Measurements from ENCODE around the gene SLC9A9. TPM values are rescaled to one million over a fixed set of nuclear protein-coding genes. Genes with fewer than 3 reads are reported as not detected.

The SLC9A9 gene
- total and polyA plus RNA-seq, 2 donors (not counting 1 experiment from before 2014, with no cell fraction given), result 14.3 to 74.0 TPM

GRCh38 chr3:143414571-143415253 is 433.6 kb downstream of the SLC9A9 start:
- H3K27ac ChIP-seq (ENCODE audit: insufficient read depth, low read length), result no peak overlapping the region
- H3K4me2 ChIP-seq (ENCODE audit: extremely low read depth, insufficient read depth, low read length), result no peak overlapping the region
- H3K79me2 ChIP-seq (ENCODE audit: control insufficient read depth, insufficient read depth, low read length), result no peaks in the 10 kb centered on the region
- no peaks in the 10 kb centered on the region for H3K4me1 ChIP-seq (ENCODE audit: control insufficient read depth, extremely low read depth, insufficient read depth, low read length)
- DNase-seq (ENCODE audit: low read depth in 2 of 2), result no peak
- H4K20me1 ChIP-seq (ENCODE audit: control insufficient read depth, extremely low read depth, insufficient read depth, low read length), result no peaks in the 10 kb centered on the region
- no peak for TF ChIP-seq EZH2 (IDR thresholded peaks at IDR 0.05; ENCODE audit: low read length, missing control alignments)
- no peak for TF ChIP-seq CTCF (conservative IDR thresholded peaks at IDR 0.05 in 1 of 2, IDR thresholded peaks at IDR 0.05 in 1 of 2; ENCODE audit: low read depth in 1 of 2, low read length in 2 of 2)
- no peak overlapping the region for H3K9ac ChIP-seq (ENCODE audit: insufficient read depth, low read length)
- no peak overlapping the region for H3K4me3 ChIP-seq (replicated peaks in 1 of 4; ENCODE audit: control extremely low read depth in 1 of 4, insufficient read depth in 1 of 4, low read depth in 3 of 4, low read length in 4 of 4)
- no peaks in the 10 kb centered on the region for H3K27me3 ChIP-seq (ENCODE audit: control insufficient read depth, insufficient read depth, low read length)
- no peaks in the 10 kb centered on the region for H3K36me3 ChIP-seq (ENCODE audit: control insufficient read depth, insufficient read depth, low read length)
- H2AFZ ChIP-seq (ENCODE audit: low read length), result no peak overlapping the region
- no peaks in the 10 kb centered on the region for H3K9me3 ChIP-seq (ENCODE audit: control insufficient read depth, insufficient read depth, low read depth, low read length)

- TF ChIP-seq CTCF (conservative IDR thresholded peaks at IDR 0.05 in 1 of 2, IDR thresholded peaks at IDR 0.05 in 1 of 2; ENCODE audit: low read depth in 1 of 2, low read length in 2 of 2), result no peak
- no peak for TF ChIP-seq EZH2 (IDR thresholded peaks at IDR 0.05; ENCODE audit: low read length, missing control alignments)
- Histone ChIP-seq H2AFZ (ENCODE audit: low read length) (no peak overlapping the region), H3K4me2 (ENCODE audit: extremely low read depth, insufficient read depth, low read length) (no peak overlapping the region), H3K9me3 (ENCODE audit: control insufficient read depth, insufficient read depth, low read depth, low read length) (no peaks in the 10 kb centered on the region), H3K27me3 (ENCODE audit: control insufficient read depth, insufficient read depth, low read length) (no peaks in the 10 kb centered on the region), H3K36me3 (ENCODE audit: control insufficient read depth, insufficient read depth, low read length) (no peaks in the 10 kb centered on the region), H3K27ac (ENCODE audit: insufficient read depth, low read length) (no peak overlapping the region), H3K9ac (ENCODE audit: insufficient read depth, low read length) (no peak overlapping the region), H3K79me2 (ENCODE audit: control insufficient read depth, insufficient read depth, low read length) (no peaks in the 10 kb centered on the region), H3K4me1 (ENCODE audit: control insufficient read depth, extremely low read depth, insufficient read depth, low read length) (no peaks in the 10 kb centered on the region), H3K4me3 (replicated peaks in 1 of 4; ENCODE audit: control extremely low read depth in 1 of 4, insufficient read depth in 1 of 4, low read depth in 3 of 4, low read length in 4 of 4) (no peak overlapping the region), H4K20me1 (ENCODE audit: control insufficient read depth, extremely low read depth, insufficient read depth, low read length) (no peaks in the 10 kb centered on the region)
- no peak for DNase-seq (ENCODE audit: low read depth in 2 of 2)
These were observed 434.9 kb downstream of the SLC9A9 start for GRCh38 chr3:143413372-143413771.

- Histone ChIP-seq H3K79me2 (ENCODE audit: control insufficient read depth, insufficient read depth, low read length) (no peaks in the 10 kb centered on the region), H3K4me3 (replicated peaks in 1 of 4; ENCODE audit: control extremely low read depth in 1 of 4, insufficient read depth in 1 of 4, low read depth in 3 of 4, low read length in 4 of 4) (no peak overlapping the region), H2AFZ (ENCODE audit: low read length) (no peak overlapping the region), H3K27me3 (ENCODE audit: control insufficient read depth, insufficient read depth, low read length) (no peaks in the 10 kb centered on the region), H3K36me3 (ENCODE audit: control insufficient read depth, insufficient read depth, low read length) (no peaks in the 10 kb centered on the region), H3K27ac (ENCODE audit: insufficient read depth, low read length) (no peak overlapping the region), H4K20me1 (ENCODE audit: control insufficient read depth, extremely low read depth, insufficient read depth, low read length) (no peaks in the 10 kb centered on the region), H3K9me3 (ENCODE audit: control insufficient read depth, insufficient read depth, low read depth, low read length) (no peaks in the 10 kb centered on the region), H3K4me2 (ENCODE audit: extremely low read depth, insufficient read depth, low read length) (no peak overlapping the region), H3K9ac (ENCODE audit: insufficient read depth, low read length) (no peak overlapping the region), H3K4me1 (ENCODE audit: control insufficient read depth, extremely low read depth, insufficient read depth, low read length) (no peaks in the 10 kb centered on the region)
- TF ChIP-seq EZH2 (IDR thresholded peaks at IDR 0.05; ENCODE audit: low read length, missing control alignments), result no peak
- no peak for TF ChIP-seq CTCF (conservative IDR thresholded peaks at IDR 0.05 in 1 of 2, IDR thresholded peaks at IDR 0.05 in 1 of 2; ENCODE audit: low read depth in 1 of 2, low read length in 2 of 2)
- DNase-seq (ENCODE audit: low read depth in 2 of 2), result no peak
These were observed 436.2 kb downstream of the SLC9A9 start for GRCh38 chr3:143412084-143412483.

Data from fibroblast of lung (primary cell).